OCI-LY7 (cell line): ENCODE data around the gene ADGRG6. TPM values are rescaled to one million over a fixed set of nuclear protein-coding genes. Genes with fewer than 3 reads are reported as not detected.

Source experiments
- BruUV-seq: library from RNA; stranded (reverse); fragments of 400-500 nt; replicated peaks from 2 replicates; lab custom pipeline; 2021; lab: Mats Ljungman, UMichigan
- CTCF ChIA-PET: fragments of 300-600 bp; sonication (Branson Sonifier 250); formaldehyde crosslinking; loops from one replicate; lab custom pipeline; 2022; ENCODE audit warnings: antibody characterized with exemption; ENCODE audit not compliant: unreplicated experiment; lab: Charles Lee
- POLR2A ChIA-PET: fragments of 300-600 bp; sonication (Branson Sonifier 250); formaldehyde crosslinking; loops from one replicate; lab custom pipeline; 2022; ENCODE audit warnings: antibody characterized with exemption; lab: Charles Lee
- DNase-seq: peaks from one replicate; pipeline ENCODE4 v3.0.0-alpha.2; 2015; ENCODE audit warnings: low spot score
- H2AFZ ChIP-seq: fragments of 200-600 bp; sonication (generic), shearing (Covaris generic); 2 replicates; pipeline ENCODE4 v1.6.1; 2014; ENCODE audit warnings: mild to moderate bottlenecking, antibody characterized with exemption, low read length, moderate library complexity
- H3K27ac ChIP-seq: fragments of 200-600 bp; sonication (generic); 2 replicates; pipeline ENCODE4 v1.5.1; 2014; ENCODE audit warnings: mixed run types, low read depth, mild to moderate bottlenecking, moderate library complexity, low read length, inconsistent platforms; ENCODE audit not compliant: poor library complexity, severe bottlenecking
- H3K36me3 ChIP-seq: fragments of 200-600 bp; sonication (generic); 2 replicates; pipeline ENCODE4 v1.6.1; 2014; ENCODE audit warnings: mild to moderate bottlenecking, antibody characterized with exemption, low read length, moderate library complexity, mixed read lengths; ENCODE audit not compliant: insufficient read depth
- H3K4me1 ChIP-seq: fragments of 200-600 bp; sonication (generic); 2 replicates; pipeline ENCODE4 v1.5.1; 2014; ENCODE audit warnings: mild to moderate bottlenecking, low read length; ENCODE audit not compliant: insufficient read depth, poor library complexity, severe bottlenecking
- H3K4me2 ChIP-seq: fragments of 200-600 bp; sonication (generic); 2 replicates; pipeline ENCODE4 v1.6.1; 2014; ENCODE audit warnings: mild to moderate bottlenecking, low read length
- H3K4me3 ChIP-seq: fragments of 200-600 bp; sonication (generic); 2 replicates; pipeline ENCODE4 v1.5.1; 2014; ENCODE audit warnings: mild to moderate bottlenecking, low read depth, low read length; ENCODE audit not compliant: poor library complexity, severe bottlenecking
- H3K79me2 ChIP-seq: fragments of 200-600 bp; sonication (generic); 2 replicates; pipeline ENCODE4 v1.6.1; 2016; ENCODE audit warnings: low read depth, mild to moderate bottlenecking, low read length, moderate library complexity, mixed read lengths; ENCODE audit not compliant: insufficient read depth
- H3K9me2 ChIP-seq: fragments of 200-600 bp; sonication (generic); 2 replicates; pipeline ENCODE4 v1.6.1; 2016; ENCODE audit warnings: mild to moderate bottlenecking, low read length, mixed read lengths; ENCODE audit not compliant: insufficient read depth
- H3K9me3 ChIP-seq: fragments of 200-600 bp; sonication (generic); 2 replicates; pipeline ENCODE4 v1.6.1; 2014; ENCODE audit warnings: mild to moderate bottlenecking, mixed run types, low read length, mixed read lengths
- H4K20me1 ChIP-seq: fragments of 200-600 bp; sonication (generic); 2 replicates; pipeline ENCODE4 v1.6.1; 2014; ENCODE audit warnings: mild to moderate bottlenecking, antibody characterized with exemption, low read length, moderate library complexity, mixed read lengths; ENCODE audit not compliant: insufficient read depth
- EZH2phosphoT487 ChIP-seq: fragments of 200-600 bp; sonication (generic); IDR thresholded peaks from 2 replicates; pipeline ENCODE4 v1.6.1; 2018; ENCODE audit warnings: low read depth, borderline replicate concordance, mild to moderate bottlenecking, mixed run types, antibody characterized with exemption, low read length, moderate library complexity, mixed read lengths
- intact Hi-C: fragments of 100-400 bp; cut with micrococcal nuclease; formaldehyde crosslinking; loops from one replicate; pipeline ENCODE4 v1.10.0; 2022; ENCODE audit not compliant: unreplicated experiment
- total RNA-seq, 2 experiments: library from RNA; depleted of rRNA in 1 of 2; stranded (reverse); fragments of >200 nt in 1 of 2; shearing (Covaris generic) in 1 of 2; gene quantifications; 2 replicates each; pipeline ENCODE4 v1.2.3, GENCODE V29; 2014 to 2022
- TF ChIP-seq, protein P1 (sequence below): fragments of 200-600 bp; sonication (generic); conservative IDR thresholded peaks from 2 replicates; pipeline ENCODE4 v1.5.1; 2014; ENCODE audit warnings: mild to moderate bottlenecking, antibody characterized with exemption, low read length, moderate library complexity, mixed read lengths

ADGRG6 gene
- total RNA-seq, 2 experiments from 2014 or later, result not detected

DNA sequence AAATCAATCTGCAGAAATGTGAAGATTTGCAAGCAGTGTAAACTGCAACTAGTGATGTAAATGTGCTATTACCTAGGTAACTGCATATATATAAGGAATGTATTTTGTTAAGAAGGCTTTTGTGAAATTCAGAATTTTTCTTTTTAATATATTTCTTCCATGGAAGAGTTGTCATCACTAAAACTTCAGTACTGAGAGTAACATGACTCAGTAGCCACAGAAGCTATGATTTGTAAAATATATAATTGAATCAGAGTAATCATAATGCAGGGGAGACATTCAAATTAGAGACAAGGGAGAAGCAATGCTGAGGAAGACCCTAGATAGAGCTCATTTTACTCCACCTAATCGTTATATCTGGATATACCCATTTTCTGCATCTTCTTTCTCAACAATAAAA, 141.7 kb downstream of the ADGRG6 start:
- H3K4me3 ChIP-seq, result no peak overlapping the region
- ChIA-PET POLR2A (no interaction called here), CTCF (no interaction called here)
- no peaks in the 10 kb centered on the region for H4K20me1 ChIP-seq
- no peaks in the 10 kb centered on the region for H3K9me2 ChIP-seq
- no peaks in the 10 kb centered on the region for H3K79me2 ChIP-seq
- TF ChIP-seq EZH2phosphoT487, result no peak
- TF ChIP-seq, protein P1, sequence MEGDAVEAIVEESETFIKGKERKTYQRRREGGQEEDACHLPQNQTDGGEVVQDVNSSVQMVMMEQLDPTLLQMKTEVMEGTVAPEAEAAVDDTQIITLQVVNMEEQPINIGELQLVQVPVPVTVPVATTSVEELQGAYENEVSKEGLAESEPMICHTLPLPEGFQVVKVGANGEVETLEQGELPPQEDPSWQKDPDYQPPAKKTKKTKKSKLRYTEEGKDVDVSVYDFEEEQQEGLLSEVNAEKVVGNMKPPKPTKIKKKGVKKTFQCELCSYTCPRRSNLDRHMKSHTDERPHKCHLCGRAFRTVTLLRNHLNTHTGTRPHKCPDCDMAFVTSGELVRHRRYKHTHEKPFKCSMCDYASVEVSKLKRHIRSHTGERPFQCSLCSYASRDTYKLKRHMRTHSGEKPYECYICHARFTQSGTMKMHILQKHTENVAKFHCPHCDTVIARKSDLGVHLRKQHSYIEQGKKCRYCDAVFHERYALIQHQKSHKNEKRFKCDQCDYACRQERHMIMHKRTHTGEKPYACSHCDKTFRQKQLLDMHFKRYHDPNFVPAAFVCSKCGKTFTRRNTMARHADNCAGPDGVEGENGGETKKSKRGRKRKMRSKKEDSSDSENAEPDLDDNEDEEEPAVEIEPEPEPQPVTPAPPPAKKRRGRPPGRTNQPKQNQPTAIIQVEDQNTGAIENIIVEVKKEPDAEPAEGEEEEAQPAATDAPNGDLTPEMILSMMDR, result no peak
- H3K4me1 ChIP-seq, result no peaks in the 10 kb centered on the region
- no peaks in the 10 kb centered on the region for H3K9me3 ChIP-seq
- BruUV-seq, result no TSS peak
- no peak overlapping the region for H2AFZ ChIP-seq
- H3K27ac ChIP-seq, result no peak overlapping the region
- no peaks in the 10 kb centered on the region for H3K36me3 ChIP-seq
- no peak overlapping the region for H3K4me2 ChIP-seq
- intact Hi-C loops, result no loop called here
- DNase-seq, result no peak

DNA sequence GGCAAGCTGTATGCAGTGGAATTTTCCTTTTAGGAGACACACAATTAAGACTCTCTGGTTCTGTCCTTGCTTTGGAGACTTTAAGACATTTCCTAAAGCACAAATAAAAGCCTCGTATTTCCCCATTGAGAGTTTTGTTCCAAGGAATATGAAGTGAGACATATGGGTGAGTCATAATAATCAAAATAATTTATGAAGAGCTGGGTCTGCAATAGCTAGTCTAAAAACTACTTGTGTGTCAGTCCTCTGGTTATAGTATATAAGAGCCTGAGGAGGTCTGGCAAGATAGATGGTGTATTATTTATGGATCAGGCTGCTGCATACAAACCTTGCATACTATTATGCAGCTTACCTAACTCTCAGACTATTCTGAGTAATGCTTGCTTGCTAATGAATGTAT, 142.6 kb downstream of the ADGRG6 start:
- Histone ChIP-seq H3K4me3 (no peak overlapping the region), H4K20me1 (no peaks in the 10 kb centered on the region), H3K9me2 (no peaks in the 10 kb centered on the region), H2AFZ (no peak overlapping the region), H3K9me3 (no peaks in the 10 kb centered on the region), H3K4me1 (no peaks in the 10 kb centered on the region), H3K79me2 (no peaks in the 10 kb centered on the region), H3K4me2 (no peak overlapping the region), H3K36me3 (no peaks in the 10 kb centered on the region), H3K27ac (no peak overlapping the region)
- TF ChIP-seq, protein P1, result no peak
- no peak for TF ChIP-seq EZH2phosphoT487
- POLR2A ChIA-PET, result no interaction called here
- intact Hi-C loops, result no loop called here
- no peak for DNase-seq
- no TSS peak for BruUV-seq
- CTCF ChIA-PET, result no interaction called here

DNA sequence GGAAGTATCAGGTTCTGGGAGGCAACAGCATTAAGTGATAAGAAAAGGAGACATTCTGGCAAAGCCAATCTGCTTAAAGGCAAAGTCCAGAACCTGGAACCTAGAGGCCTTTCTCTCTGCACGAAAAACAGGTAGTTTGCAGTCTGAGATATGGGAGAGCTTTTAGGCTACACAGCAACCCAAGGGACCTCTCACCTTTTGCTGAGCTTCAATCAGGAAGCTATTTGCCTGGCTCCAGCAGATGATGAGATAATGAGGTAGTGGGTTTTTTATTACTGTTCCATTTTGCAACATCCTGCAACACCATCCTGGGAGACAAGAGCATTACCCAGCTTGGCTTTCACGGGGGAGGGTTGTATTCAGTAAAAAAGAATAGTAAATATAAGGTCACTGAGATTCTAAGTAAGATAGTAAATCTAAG, 143.1 kb downstream of the ADGRG6 start:
- no peak for TF ChIP-seq EZH2phosphoT487
- TF ChIP-seq, protein P1, result no peak
- H3K9me3 ChIP-seq, result no peaks in the 10 kb centered on the region
- H3K4me1 ChIP-seq, result no peaks in the 10 kb centered on the region
- ChIA-PET CTCF (no interaction called here), POLR2A (interaction anchor here (0.6 kb wide), 1 partner anchor 15 kb away, joined by 3 read pairs; no protein-coding TSS in a partner anchor)
- no peaks in the 10 kb centered on the region for H3K79me2 ChIP-seq
- no peaks in the 10 kb centered on the region for H3K9me2 ChIP-seq
- no peak overlapping the region for H3K4me2 ChIP-seq
- no peak overlapping the region for H3K4me3 ChIP-seq
- DNase-seq, result no peak
- H4K20me1 ChIP-seq, result no peaks in the 10 kb centered on the region
- intact Hi-C loops, result no loop called here
- BruUV-seq, result no TSS peak
- no peaks in the 10 kb centered on the region for H3K36me3 ChIP-seq
- no peak overlapping the region for H3K27ac ChIP-seq
- no peak overlapping the region for H2AFZ ChIP-seq
